ENCODE data around the gene PRKAR2B.

Gene PRKAR2B

DNA sequence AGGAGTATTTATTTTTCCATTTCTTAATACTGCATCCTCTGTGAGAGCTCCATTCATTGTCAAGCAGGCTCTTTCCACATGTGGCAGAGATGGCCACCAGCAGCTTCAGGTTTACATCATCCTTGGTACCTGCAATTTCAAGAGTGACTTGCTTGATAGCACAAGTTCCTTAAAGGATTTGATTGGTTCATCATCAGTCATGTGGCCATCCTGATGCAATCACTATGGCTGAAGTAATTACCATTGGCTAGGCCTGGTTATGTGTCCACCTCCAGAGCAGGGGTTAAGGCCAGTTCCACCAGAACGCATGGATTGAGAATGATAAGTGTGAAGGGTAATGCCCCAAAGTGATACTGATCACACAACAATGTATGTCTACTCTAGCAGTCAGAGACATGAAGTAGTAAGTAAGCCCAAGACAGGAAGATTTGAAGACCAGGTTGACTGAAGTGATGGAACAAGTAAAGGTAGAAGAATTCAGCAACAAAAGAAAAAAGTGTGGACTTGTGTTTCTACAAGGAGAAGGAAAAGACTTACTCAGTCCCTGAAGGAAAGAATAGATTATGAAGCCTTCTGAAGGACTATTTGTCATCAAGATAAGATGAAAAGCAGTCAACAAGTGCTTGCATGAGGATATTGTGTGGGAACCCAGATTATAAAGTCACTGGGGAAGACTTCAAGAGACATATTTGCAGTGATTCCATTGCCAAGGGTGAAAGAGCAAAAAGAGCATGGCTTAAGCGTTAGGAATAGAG lies 26.4 kb upstream of the PRKAR2B start:
- no peaks in the 10 kb centered on the region for H3K4me1 Mint-ChIP-seq
- H3K27me3 Mint-ChIP-seq: no peaks in the 10 kb centered on the region
- no peak overlapping the region for H3K27ac Mint-ChIP-seq
- CTCF ChIA-PET: no interaction called here
- H3K36me3 Mint-ChIP-seq: no peaks in the 10 kb centered on the region
- no peak overlapping the region for H3K4me3 Mint-ChIP-seq
- DNase-seq: no peak
- H3K9me3 Mint-ChIP-seq: no peaks in the 10 kb centered on the region

- Mint-ChIP-seq H3K4me1 (no peaks in the 10 kb centered on the region), H3K9me3 (no peaks in the 10 kb centered on the region), H3K27me3 (no peaks in the 10 kb centered on the region), H3K27ac (no peak overlapping the region), H3K36me3 (no peaks in the 10 kb centered on the region), H3K4me3 (no peak overlapping the region)
- DNase-seq: no peak
- CTCF ChIA-PET: no interaction called here
These were observed 24.1 kb upstream of the PRKAR2B start for GRCh38 chr7:107020400-107020799.

GRCh38 chr7:107021600-107021999 lies 22.9 kb upstream of the PRKAR2B start:
- no peaks in the 10 kb centered on the region for H3K4me1 Mint-ChIP-seq
- CTCF ChIA-PET: no interaction called here

GRCh38 chr7:107023522-107024151 lies 20.9 kb upstream of the PRKAR2B start:
- Mint-ChIP-seq H3K27me3 (peaks cover 6% of the 10 kb centered on the region), H3K9me3 (no peaks in the 10 kb centered on the region), H3K4me1 (no peaks in the 10 kb centered on the region), H3K36me3 (no peaks in the 10 kb centered on the region), H3K27ac (no peak overlapping the region), H3K4me3 (no peak overlapping the region)
- CTCF ChIA-PET: no interaction called here
- no peak for DNase-seq

More at GRCh38 chr7:107021600-107021999, 22.9 kb upstream of the PRKAR2B start:
- DNase-seq: no peak
- no peak overlapping the region for H3K4me3 Mint-ChIP-seq
- no peak overlapping the region for H3K27ac Mint-ChIP-seq
- no peaks in the 10 kb centered on the region for H3K9me3 Mint-ChIP-seq
- H3K36me3 Mint-ChIP-seq: no peaks in the 10 kb centered on the region
- no peaks in the 10 kb centered on the region for H3K27me3 Mint-ChIP-seq

DNA sequence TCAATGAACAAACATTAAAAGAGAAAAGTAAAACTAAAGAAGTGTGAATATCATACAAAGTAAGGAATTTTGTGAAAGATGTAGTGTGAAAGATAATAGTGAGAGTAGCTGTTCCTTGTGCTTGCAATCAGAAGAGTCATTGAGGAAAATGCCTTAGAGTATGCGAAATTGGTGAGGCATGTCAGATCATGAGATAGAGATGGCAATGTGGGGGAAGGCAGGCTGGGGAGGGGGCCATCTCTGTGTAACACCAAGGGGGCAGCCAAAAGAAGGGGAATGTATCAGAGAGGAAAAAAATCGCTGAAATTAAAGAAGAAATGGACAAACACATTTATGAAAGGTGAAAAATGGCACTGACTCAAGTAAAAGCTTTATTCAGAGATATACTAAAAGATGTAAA lies 19.6 kb upstream of the PRKAR2B start:
- no peak overlapping the region for H3K27ac Mint-ChIP-seq
- DNase-seq: no peak
- H3K4me1 Mint-ChIP-seq: no peaks in the 10 kb centered on the region
- no peaks in the 10 kb centered on the region for H3K36me3 Mint-ChIP-seq
- CTCF ChIA-PET: no interaction called here
- peaks cover 6% of the 10 kb centered on the region for H3K27me3 Mint-ChIP-seq
- H3K4me3 Mint-ChIP-seq: no peak overlapping the region
- H3K9me3 Mint-ChIP-seq: no peaks in the 10 kb centered on the region

DNA sequence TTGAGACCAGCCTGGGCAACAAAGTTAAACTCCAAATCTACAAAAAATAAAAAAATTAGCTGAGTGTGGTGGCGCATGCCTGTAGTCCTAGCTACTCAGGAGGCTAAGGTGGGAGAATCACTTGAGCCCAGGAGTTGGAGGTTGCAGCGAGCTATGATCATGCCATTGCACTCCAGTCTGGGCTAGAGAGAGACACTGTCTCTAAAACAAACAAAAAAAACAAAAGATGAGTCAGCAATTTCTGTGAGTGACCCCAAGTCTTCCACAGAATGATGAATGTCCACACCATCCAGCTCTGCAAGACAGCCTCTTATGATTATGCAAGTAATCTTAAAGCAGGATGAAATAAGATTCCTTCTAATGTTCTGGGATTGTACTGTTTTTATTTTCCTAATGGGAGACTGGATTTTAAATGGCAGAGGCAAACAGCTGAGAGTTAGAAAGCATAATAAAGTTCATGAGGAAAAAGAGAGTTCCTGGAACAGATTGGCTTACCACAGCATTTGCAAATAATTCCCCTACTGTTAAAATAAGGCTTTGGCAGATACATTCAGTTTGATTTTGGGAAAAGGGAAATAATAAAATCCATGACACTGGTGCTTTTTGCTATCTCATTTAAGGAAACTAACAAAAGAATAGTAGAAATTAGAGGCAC lies 18.9 kb upstream of the PRKAR2B start:
- CTCF ChIA-PET: no interaction called here
- Mint-ChIP-seq H3K36me3 (no peaks in the 10 kb centered on the region), H3K4me3 (no peak overlapping the region), H3K4me1 (no peaks in the 10 kb centered on the region), H3K27ac (no peak overlapping the region), H3K9me3 (no peaks in the 10 kb centered on the region), H3K27me3 (peaks cover 6% of the 10 kb centered on the region)
- no peak for DNase-seq

DNA sequence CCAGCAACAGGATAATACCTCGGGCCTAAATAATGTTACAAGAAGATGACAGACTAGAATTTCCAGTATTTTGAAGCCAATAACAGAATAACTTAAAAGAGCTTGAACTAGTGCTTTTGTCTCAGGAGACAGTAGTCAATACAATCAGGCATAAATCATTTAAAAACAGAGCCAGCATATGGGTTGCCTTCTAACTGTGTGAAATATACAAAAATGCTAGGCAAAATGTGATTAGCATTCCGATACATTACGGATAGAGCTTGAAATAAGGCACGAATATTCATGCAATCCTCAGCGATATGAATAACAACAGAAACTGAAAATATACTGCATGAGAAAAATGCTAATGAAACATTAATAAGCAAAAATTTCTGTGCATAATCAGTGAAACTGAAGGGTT lies 18.3 kb upstream of the PRKAR2B start:
- H3K27me3 Mint-ChIP-seq: peaks cover 6% of the 10 kb centered on the region
- H3K27ac Mint-ChIP-seq: no peak overlapping the region
- H3K4me1 Mint-ChIP-seq: no peaks in the 10 kb centered on the region
- no peaks in the 10 kb centered on the region for H3K9me3 Mint-ChIP-seq
- DNase-seq: no peak
- H3K4me3 Mint-ChIP-seq: no peak overlapping the region
- H3K36me3 Mint-ChIP-seq: no peaks in the 10 kb centered on the region
- CTCF ChIA-PET: interaction anchor here (0.7 kb wide), 1 partner anchor 20 kb away, joined by 3 read pairs; no protein-coding TSS in a partner anchor

DNA sequence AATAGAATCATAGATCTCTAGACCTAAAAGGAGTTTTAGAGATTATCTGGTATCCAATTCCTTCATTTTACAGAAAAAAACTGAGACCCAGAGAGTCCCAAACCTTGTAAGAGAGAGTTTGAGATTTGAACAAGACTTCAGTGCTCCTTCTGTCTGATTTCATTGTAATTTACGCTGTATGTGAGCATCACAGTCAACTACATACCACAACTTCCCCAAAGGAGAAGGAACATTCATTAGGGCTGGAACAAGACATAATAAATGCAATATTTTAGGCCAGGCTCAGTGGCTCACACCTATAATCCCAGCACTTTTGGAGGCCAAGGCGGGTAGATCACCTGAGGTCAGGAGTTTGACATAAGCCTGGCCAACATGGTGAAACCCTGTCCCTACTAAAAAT lies 17.3 kb upstream of the PRKAR2B start:
- H3K27ac Mint-ChIP-seq: no peak overlapping the region
- H3K4me3 Mint-ChIP-seq: no peak overlapping the region
- CTCF ChIA-PET: interaction anchor here (0.6 to 1.6 kb wide), 2 partner anchors 13 to 120 kb away, joined by 4 to 6 read pairs; no protein-coding TSS in a partner anchor
- no peaks in the 10 kb centered on the region for H3K36me3 Mint-ChIP-seq
- peaks cover 6% of the 10 kb centered on the region for H3K27me3 Mint-ChIP-seq
- H3K4me1 Mint-ChIP-seq: no peaks in the 10 kb centered on the region
- no peak for DNase-seq
- H3K9me3 Mint-ChIP-seq: no peaks in the 10 kb centered on the region

- Mint-ChIP-seq H3K27ac (no peak overlapping the region), H3K27me3 (peaks cover 6% of the 10 kb centered on the region), H3K9me3 (no peaks in the 10 kb centered on the region)
These were observed 15.3 kb upstream of the PRKAR2B start for GRCh38 chr7:107029061-107029763.

GRCh38 chr7:107029764-107030286 lies 14.7 kb upstream of the PRKAR2B start:
- CTCF ChIA-PET: no interaction called here
- H3K4me1 Mint-ChIP-seq: no peaks in the 10 kb centered on the region
- no peaks in the 10 kb centered on the region for H3K9me3 Mint-ChIP-seq
- H3K27me3 Mint-ChIP-seq: peaks cover 6% of the 10 kb centered on the region
- no peaks in the 10 kb centered on the region for H3K36me3 Mint-ChIP-seq
- no peak for DNase-seq
- no peak overlapping the region for H3K27ac Mint-ChIP-seq
- H3K4me3 Mint-ChIP-seq: no peak overlapping the region

More at GRCh38 chr7:107029061-107029763, 15.3 kb upstream of the PRKAR2B start:
- no peaks in the 10 kb centered on the region for H3K4me1 Mint-ChIP-seq
- CTCF ChIA-PET: interaction anchor here (1.6 kb wide), 1 partner anchor 118 kb away, joined by 6 read pairs; no protein-coding TSS in a partner anchor
- no peak overlapping the region for H3K4me3 Mint-ChIP-seq
- no peak for DNase-seq
- H3K36me3 Mint-ChIP-seq: no peaks in the 10 kb centered on the region

DNA sequence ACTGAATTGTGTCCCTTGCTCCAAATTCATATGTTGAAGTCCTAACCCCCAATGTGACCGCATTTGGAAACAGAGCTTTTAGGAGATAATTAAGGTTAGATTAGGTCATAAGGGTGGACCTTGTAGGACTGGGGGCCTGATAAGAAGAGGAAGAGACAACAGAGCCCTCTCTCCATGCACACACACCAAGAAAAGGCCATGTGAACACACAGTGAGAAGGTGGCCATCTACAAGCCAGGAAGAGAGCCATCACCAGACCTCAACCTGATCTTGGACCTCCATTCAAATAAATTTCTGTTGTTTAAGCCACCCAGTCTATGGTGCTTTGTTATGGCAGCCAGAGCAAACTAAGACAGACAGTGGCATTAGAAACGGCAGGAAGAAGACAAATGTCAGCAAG lies 12.5 kb upstream of the PRKAR2B start:
- CTCF ChIA-PET: no interaction called here
- H3K36me3 Mint-ChIP-seq: no peaks in the 10 kb centered on the region
- no peak overlapping the region for H3K4me3 Mint-ChIP-seq
- no peak overlapping the region for H3K27ac Mint-ChIP-seq
- DNase-seq: no peak
- H3K27me3 Mint-ChIP-seq: peaks cover 14% of the 10 kb centered on the region
- H3K9me3 Mint-ChIP-seq: peaks cover 3% of the 10 kb centered on the region
- no peaks in the 10 kb centered on the region for H3K4me1 Mint-ChIP-seq

GRCh38 chr7:107032720-107033438 lies 11.6 kb upstream of the PRKAR2B start:
- Mint-ChIP-seq H3K36me3 (no peaks in the 10 kb centered on the region), H3K9me3 (peaks cover 3% of the 10 kb centered on the region), H3K4me1 (no peaks in the 10 kb centered on the region), H3K4me3 (no peak overlapping the region), H3K27ac (no peak overlapping the region), H3K27me3 (peaks cover 8% of the 10 kb centered on the region)
- no peak for DNase-seq
- CTCF ChIA-PET: no interaction called here

DNA sequence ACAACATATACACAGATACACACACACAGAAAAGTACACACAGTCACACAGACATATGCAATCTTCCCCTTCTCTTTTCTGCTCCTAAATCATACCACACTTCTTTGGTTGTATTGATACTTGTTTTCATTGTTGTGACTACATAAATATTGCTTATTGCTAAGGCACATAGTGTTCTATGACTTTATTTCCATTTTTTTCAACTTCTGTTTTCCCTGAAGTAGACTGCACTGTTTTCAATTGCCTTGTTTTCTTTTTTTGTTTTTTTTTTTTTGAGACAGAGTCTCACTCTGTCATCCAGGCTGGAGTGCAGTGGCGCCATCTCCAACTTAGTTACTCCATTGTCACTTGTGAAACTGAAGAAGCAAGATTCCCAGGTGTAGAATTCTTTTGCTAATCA lies 10.0 kb upstream of the PRKAR2B start:
- Mint-ChIP-seq H3K4me1 (no peaks in the 10 kb centered on the region), H3K36me3 (no peaks in the 10 kb centered on the region), H3K9me3 (peaks cover 3% of the 10 kb centered on the region), H3K27me3 (peaks cover 8% of the 10 kb centered on the region), H3K27ac (no peak overlapping the region), H3K4me3 (no peak overlapping the region)
- CTCF ChIA-PET: no interaction called here
- DNase-seq: no peak

- no peaks in the 10 kb centered on the region for H3K4me1 Mint-ChIP-seq
- CTCF ChIA-PET: no interaction called here
- no peak overlapping the region for H3K27ac Mint-ChIP-seq
- H3K27me3 Mint-ChIP-seq: peaks cover 8% of the 10 kb centered on the region
- H3K36me3 Mint-ChIP-seq: no peaks in the 10 kb centered on the region
- H3K9me3 Mint-ChIP-seq: peaks cover 3% of the 10 kb centered on the region
- DNase-seq: no peak
- no peak overlapping the region for H3K4me3 Mint-ChIP-seq
These were observed 9.1 kb upstream of the PRKAR2B start for GRCh38 chr7:107035446-107035845.
